GM18867 (cell line): ENCODE data around the gene TSC22D3.

Experiments
- ATAC-seq: cut with Tn5 transposase; IDR thresholded peaks from one replicate; pipeline ENCODE4 v1.9.1; 2021; ENCODE audit warnings: mild to moderate bottlenecking, moderate library complexity; ENCODE audit not compliant: unreplicated experiment

Gene TSC22D3

DNA sequence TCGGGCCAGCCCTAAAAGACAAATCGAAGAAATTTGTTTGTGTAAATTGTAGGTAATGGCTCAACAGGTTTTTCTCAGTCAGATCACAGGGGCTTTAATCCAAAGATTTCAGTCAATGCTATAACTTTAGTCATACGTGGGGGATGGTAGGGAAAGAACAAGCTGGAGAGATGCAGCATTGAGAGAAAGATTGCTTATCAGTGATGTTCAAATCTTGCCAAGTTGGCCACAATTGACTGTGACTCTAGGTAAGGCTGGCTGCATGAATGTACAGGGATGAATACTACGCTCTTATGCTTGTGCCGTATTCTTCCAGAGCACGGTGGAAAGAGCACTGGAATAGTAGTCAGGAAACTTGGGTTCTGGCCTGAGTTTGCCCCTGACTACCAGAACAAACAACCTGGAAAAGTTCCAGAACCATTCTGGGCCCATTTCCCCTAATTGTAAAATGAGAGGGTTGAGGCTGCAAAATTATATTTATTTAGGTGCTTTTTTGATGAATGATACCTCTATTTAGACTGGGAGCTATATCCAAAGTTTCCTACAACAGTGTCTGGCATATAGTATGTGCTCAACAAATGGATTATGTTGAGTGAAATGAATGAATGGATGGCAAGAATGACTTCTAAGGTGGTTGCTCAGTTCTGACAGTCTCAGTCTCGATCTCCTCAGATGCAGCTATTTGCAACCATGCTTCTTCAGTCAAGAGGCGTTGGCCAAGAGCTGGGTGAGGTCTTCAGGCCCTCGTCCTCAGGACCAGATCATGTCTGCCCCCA, 44.4 kb downstream of the TSC22D3 start:
- no peak for ATAC-seq

DNA sequence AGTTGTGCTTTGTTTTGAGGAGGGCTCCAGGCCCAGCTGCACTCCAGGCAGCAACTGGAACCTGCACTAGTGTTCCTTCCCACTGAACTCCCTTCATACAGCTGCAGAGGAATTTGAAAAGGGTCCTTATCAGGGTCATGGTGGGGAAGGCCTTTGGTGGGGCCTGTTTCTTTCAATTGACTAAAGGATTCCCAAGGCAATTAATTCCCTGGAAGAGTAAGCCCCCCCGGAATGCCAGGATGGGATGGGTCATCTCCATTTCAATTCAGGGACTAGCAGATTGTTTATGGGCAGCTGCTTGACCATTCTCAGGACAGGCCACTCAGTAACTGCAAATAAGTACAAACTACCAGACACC, 45.3 kb downstream of the TSC22D3 start:
- ATAC-seq: no peak

DNA sequence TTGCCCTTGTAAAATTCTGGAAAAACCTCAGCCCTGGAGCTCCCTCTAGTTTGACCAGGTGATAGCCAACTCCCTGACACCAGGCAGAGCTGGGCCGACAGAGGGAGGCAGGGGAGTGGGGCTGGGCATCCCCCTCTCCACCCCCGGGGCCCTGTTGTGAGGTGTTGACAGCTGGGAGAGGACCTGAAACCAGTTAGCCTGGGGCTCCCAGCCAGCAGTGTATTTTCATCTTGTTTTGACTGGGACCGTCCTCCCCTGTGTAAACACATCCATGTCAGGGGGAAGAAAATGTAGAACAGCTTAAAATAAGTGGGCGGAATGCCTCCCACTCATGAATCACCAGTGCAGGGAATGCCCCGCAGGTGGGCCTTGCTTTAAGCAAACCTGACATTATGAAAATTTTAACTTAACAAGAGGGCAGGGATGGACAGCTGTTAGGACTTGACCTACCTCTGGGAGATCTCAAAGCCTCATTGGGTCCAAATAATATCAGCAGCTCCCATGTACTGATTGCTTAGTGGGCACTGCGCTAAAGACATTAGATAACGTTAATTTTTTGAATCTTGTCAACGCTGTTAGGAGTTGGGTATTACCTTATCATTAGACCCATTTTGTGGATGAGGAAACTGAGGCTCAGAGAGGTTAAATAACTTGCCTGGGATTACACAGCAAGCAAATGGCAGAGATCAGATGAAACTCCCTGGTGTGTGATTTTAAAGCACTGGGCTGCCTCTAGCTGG, 45.9 kb downstream of the TSC22D3 start:
- ATAC-seq: peak; percentile 79

DNA sequence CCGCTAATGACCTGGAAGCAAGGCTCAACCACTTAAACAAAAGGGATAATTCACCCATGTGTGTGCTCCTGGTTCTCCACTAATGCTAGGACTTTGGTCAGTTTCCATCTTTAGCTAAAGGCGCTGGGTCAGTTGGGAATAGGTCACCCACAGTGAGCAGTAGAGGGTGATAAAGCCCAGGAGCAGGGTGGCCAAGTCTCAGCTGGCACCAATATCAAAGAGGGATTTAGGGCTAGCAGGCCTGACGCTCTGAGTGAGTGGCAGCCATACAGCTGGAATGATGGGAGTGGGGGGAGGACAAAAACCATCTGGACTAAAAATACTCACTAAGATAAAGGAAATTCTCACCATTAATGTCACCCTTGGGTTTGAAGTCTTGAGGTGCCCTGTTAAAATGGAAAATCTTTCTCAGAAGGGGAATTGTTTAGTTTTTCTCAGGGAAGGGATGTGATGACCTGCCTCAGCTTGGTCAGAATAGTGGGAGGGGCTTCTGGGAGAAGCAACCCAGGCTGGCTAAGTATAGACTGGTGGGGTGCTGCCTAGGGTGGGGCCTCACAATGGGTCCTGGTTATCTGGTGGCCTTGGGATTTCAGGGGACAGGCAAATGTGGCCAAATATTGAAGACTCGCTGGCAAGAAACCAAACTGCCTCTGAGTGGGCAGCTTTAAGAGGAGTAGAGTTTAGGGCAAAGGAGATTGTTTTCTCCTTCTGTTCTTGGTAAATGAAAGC, 47.1 kb downstream of the TSC22D3 start:
- ATAC-seq: no peak

DNA sequence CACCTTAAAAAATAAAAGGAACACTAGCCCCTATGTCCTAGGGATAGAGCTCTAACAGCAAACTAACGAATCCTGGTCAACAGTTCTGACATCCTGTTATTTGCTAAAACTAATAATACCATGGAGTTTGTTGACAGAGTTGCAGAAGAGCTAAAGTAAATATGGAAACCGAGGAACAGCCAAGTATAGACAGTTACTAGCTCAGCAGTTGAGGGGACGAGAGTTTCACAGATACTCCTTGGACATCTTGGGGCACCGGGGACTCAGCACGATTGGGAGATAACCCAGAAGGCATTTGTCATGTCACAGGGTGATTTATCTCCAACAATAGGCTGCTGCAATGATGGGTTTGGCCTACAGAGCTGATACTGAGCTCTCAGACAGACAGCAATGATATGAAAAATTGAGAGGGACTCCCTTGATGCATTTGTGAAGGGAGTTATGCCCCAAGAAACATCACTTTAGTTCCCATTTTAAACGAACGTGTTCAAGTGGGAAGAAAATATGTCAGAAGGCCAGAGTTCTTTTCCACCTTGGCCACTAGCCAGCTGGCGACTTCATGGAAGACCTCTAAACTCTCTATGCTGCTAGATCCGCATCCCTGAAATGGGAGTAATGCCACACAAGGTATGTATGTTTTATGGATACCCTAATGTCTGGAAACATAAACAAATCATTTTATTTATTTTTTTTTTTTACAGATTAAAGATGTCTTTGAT, 48.6 kb downstream of the TSC22D3 start:
- no peak for ATAC-seq

DNA sequence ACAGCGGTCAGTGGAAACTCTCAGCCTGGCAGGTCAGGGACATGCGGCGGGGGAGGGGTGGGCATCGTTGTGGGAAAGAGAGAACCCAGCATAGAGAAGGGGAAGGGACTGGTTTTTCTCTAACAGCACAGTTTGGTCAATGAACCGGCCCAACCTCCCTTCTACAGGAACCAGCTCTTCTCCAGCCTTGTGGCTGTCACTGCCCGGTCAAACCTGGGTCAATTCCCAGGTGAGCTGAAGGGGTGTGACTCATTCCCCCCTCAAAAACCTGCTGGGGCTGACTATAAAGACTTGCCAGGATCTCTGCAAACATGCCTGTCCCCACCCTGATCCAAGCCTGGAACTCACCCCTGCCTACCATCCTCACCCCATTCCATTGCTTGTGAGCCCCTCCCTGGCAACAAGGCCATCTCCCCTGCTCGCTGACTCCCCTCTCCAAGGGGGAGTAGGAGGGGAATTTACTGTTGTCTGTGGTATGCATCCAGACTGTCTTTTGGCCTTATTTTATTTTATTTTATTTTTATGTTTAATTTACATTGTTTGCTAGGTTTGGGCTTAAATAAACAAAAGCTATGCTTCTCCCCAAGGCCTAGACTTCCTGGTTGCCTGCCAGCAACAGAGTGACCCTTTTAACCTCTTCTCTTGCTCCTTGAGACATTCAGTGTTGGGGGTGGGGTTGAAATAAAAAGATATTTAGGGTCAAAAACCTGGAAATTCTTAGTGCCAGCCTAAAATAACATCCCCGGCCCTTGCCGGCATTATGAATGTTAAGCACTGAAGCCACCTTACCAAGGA, 49.6 kb downstream of the TSC22D3 start:
- no peak for ATAC-seq

DNA sequence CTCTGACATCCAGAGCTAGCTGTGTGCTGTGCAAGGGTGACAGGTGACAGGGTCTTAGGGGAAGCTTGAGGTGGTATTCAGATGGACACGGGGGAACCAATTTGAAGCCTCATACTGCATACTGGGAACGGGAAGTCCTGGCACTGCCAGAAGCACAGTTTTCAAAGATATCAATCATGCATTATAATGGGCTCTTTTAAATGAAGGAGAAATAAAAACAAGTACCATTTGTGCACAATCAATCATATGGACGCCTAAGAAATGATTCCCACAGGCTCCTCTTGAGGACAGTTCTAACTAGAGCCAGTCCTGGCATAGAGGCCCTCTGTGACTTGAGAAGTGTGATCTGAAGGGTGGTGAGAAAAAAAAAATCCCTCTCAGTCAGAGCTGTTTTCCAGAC, 50.9 kb downstream of the TSC22D3 start:
- no peak for ATAC-seq

DNA sequence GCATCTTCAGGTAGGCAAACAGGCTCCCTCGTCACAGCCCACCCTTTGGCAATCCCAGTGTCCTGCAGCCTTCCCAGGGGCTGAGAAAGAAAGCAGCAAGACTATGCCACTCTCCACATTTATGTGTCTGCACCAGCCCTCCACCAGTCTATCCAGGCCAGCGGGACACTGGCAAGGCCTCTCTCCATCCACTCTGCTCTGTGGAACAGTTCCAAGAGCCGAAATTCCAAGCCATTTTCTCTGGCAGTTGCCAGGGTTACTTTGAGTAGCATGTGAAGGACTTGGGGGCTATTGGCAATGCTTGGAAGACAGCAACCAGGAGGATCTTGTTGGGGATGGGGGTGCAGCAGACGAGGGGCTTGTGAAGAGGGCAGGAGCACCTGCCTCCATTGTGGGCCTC, 52.1 kb downstream of the TSC22D3 start:
- no peak for ATAC-seq

DNA sequence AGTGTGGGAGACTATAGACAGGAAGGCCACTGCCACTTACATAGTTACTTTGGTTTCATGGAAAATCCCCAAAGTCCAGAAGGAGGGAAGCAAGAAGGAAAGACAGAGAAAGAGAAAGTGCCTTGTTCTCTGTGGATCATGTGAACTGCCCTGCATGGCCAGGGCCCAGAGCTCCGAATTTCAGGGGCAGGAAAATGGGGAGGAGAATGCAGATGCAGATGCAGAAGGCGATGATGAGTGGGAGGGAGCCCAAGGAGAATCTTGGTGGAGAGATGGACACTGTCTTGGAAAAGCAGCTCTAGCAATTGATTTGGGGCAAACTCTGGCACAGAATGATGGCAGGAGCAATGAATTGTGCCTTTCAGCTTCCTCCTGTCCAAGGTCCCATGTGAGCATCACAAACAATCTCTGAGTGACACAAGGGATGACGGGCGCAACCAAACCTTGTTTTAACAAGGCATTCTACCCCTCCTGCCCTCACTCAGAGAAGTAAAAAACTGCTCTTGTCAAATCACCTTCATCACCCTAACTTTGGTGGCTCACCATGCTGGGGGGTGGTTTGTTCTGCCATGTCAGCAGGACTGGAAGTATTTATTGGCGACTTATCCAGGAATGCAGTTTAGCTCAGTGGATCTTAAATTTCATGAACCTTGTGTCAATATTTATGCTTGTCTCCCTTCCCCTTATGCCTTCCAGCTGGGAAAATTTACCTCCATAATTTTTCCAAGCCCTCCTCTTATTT, 53.5 kb downstream of the TSC22D3 start:
- ATAC-seq: no peak

DNA sequence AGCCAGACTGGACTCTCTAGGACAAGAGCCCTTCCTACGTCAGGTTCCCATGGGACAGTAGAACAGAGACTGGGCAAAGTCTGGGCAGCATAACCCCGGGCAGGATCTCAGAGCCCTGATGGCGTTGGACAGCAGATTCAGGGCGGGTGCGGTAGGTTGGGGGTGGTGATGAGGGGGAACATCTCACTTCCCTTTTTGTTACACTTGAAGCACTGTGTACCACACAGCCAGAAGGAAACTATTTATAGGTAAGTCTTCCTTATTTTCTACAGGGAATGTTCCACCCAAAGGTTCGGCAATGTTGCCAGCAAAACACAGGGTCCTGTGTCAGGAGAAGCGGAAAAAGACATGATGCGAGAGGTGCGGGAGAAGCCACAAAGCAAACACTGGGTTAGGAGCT, 54.3 kb downstream of the TSC22D3 start:
- ATAC-seq: peak; percentile 59

DNA sequence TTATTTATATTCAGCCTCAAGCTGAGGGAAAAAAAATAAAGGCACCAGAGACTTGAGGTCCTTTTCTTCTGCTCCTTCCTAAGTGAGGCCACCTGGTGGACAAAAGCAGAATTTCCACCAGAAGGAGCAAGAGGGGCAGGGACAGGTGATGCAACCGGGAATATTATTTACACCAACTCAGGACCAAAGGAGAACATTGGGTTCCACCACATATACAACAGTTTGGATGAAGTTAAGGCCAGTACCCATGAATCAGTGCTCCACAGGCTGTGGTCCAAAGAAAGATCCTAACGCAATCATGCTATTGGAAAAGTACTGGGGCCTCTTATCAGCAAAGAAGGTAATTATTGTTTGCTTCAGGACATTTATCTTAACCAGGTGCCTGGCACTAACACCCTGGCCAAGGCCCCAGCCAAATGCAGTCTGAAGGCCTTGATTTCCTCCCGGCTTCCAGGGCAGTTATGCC, 57.4 kb downstream of the TSC22D3 start:
- no peak for ATAC-seq

DNA sequence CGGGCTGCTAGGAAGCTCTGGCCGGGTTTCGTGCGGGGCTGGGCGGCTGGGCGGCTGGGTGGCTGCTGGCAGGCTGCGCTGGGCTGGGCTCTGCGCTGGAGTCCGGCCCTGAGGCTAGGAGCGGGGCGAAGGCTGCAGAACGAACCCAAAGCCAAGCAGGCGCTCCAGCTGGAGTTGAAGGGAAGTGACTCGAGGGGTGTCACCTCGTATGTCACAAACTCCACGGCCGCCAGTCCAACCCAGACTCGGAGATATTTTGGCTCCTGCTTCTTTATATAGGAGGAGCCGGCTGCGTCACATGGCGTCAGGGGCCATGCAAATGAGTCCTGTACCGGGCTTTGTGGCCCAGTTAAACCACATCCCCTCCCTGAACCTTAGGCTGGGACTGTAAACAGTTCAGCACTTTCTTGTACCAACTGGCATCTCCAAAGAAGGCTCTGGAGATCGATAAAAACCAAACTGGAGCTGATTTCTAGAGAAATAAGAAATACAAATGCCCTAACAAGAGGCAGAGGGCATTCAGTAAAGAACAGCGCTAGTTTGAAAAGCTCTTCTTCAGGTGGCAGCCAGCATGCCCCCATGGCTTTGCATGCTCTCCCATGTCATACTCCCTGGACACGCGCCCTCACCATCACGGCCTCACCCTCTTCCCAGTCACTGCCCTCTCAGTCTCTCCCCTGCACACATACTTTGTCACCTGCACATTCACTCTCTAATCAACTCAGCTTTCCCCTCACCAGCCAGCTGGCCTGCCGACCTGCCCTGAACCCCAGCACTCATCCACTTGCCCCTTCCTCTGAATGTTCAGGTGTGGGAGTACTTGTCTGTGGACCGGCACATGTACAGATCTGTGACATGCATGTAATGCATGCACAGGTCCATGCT, 58.5 kb downstream of the TSC22D3 start:
- peak; percentile 75 for ATAC-seq

DNA sequence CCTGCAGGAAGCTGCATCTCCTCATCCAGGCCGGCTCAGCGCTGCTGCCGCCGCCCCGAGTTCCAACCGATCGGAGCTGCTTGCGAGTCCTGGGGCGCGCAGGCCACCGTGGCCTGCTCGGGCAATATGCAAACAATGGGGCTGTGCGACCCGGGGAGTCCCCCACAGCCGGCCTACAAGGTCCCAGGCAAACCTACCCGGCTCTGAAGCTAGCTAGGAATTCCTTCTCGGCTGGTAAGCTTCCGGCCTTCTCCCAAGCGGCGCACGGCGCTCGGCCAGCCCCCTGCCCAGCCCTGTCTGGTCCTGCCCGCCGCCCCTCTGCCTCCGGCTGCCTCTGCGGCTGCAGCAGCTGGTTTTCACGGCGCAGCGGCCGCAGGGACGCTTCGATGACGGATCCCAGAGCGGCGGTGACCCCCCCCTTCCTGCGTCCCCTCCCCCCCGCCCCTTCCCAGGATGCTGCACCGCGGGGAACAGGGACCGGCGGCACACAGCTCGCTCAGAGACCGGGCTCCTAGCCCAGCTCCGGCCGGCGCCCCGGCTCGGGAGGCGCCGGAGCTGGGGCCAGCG, 59.4 kb downstream of the TSC22D3 start:
- ATAC-seq: peak; percentile 21

DNA sequence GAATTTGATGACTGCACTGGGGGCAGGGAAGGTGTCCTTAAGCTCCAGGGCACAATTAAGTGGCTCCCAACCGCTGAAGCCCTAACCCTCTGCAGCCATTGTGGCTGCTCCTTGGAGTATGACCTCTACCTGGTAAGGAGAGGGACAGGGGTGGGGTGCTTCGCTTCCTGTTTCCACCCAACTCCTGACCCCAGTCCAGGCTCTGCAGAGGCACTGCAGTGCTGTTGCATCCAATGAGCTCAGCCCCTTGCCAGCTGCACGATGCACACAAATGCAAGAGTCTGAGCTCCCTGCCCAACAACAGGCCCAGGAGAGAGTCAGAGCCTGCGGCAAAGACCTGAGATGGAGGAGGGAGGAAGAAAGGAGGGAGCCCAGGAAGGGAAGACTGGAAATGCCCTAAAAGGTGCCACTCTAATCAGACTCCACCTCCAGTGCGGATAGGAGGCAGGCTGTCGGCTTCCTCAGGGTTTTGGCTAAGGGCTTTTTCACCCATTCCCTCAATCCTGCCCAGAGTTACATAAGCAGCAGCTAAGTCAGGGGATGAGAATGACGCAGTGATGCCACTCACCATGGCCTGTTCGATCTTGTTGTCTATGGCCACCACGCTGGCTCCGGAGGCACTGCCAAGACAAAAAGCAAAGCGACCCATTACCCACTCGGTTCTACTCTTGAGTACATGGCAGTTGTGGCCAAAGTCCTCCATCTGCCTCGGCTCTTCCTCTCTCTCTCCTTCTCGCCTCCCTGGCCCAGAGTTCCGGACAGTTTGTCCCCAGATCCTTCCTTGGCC, 60.1 kb downstream of the TSC22D3 start:
- ATAC-seq: peak; percentile 0

DNA sequence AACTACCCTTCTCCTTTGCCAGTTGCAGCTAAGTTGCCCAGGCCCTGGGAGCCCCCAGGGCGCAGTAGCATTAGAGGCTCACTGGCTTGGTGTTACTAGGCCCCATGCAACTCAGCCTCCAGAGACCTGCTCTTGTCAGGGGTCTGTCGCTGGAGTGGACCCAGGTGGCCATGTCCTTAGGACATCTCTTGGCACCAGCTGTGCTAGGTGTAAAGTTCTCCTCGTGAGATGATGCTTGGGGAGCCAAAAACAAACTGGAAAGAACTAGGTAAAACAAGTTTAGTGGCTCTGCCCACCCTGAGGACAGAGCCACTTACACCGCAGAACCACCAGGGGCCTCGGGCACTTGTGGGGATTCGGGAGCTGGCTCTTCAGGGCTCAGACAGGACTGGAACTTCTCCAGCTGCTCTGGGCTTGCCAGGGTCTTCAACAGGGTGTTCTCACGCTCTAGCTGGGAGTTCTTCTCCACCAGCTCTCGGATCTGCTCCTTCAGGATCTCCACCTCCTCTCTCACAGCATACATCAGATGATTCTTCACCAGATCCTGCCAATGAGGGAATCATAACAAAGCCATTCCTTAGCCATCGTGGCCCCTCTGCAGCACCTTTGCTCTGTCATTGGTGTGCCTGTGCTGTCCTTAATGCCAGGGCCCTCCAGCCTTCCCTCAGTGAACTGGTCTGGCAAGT, 61.2 kb downstream of the TSC22D3 start:
- ATAC-seq: no peak

DNA sequence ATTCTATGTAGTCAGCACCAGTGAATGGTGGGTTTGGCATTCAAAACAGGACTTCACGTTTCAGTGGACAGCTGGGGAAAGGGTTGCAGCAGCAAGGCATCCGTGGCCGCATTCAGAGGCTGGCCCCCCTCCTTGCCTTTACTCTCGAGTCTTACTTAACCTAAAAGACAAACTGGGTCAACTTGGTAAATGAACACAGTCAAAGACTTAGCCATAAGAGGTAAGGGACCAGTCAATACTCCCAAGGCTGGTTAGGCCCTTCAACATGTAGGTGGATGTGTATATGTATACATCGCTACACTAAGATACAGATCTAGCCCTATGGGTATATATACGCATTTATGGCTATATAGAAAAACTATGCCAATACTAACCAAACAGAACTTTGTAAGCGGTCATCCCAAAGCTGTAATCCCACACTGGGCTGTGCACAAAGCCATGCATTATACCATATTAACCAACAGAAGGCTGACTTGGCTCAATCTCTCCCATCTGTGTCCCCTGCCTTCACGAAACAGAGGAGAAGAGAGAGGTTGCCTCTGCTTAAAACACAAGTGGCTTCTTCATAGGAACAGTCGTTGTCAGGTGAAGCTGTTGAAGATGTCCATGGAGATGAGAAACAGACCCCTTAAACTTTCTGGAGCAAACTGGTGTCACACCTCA, 61.9 kb downstream of the TSC22D3 start:
- ATAC-seq: no peak

DNA sequence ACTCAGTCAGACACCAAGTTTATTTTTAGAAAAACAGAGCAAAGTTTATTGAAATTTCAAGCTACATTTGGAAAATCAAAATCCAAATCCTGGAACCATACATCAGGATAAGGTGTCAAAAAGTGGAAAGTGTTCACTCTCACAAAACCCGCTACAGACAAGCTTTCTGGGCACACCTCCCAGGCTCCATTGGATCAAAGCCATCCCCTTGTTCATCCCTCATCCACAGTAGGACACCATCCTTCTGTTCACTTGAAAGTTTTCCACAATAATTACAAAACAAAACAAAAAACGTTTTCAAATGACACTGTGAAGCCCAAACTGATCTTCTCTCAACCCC, 62.4 kb downstream of the TSC22D3 start:
- ATAC-seq: no peak
